ENCODE measurements around the gene SRF. TPM values are rescaled to one million over a fixed set of nuclear protein-coding genes. Genes with fewer than 3 reads are reported as not detected.

SRF gene
- total RNA-seq, 1 donor from 2014 or later, result 20.7 TPM

DNA sequence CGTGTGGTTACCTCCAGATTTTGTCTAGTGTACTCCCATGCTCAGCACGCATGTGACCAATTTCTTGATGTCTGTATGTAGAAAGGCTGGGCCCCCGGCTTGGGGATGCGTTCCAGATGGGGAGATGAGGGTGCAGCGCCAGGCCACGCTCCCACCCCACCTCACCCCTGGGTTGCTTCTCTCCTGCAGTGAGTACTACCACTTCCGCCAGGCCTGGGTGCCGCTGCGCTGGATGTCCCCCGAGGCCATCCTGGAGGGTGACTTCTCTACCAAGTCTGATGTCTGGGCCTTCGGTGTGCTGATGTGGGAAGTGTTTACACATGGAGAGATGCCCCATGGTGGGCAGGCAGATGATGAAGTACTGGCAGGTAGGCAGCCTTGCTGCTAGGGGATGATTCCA, 11.5 kb upstream of the SRF start:
- Mint-ChIP-seq H3K4me3 (ENCODE audit: unreplicated experiment) (no peak overlapping the region), H3K27ac (ENCODE audit: unreplicated experiment) (no peak overlapping the region), H3K9me3 (ENCODE audit: unreplicated experiment) (peaks cover 1% of the 10 kb centered on the region), H3K27me3 (ENCODE audit: unreplicated experiment) (peaks cover 2% of the 10 kb centered on the region), H3K4me1 (ENCODE audit: low read depth, unreplicated experiment) (no peaks in the 10 kb centered on the region), H3K36me3 (ENCODE audit: unreplicated experiment) (no peaks in the 10 kb centered on the region)
- TF ChIP-seq, protein P1, sequence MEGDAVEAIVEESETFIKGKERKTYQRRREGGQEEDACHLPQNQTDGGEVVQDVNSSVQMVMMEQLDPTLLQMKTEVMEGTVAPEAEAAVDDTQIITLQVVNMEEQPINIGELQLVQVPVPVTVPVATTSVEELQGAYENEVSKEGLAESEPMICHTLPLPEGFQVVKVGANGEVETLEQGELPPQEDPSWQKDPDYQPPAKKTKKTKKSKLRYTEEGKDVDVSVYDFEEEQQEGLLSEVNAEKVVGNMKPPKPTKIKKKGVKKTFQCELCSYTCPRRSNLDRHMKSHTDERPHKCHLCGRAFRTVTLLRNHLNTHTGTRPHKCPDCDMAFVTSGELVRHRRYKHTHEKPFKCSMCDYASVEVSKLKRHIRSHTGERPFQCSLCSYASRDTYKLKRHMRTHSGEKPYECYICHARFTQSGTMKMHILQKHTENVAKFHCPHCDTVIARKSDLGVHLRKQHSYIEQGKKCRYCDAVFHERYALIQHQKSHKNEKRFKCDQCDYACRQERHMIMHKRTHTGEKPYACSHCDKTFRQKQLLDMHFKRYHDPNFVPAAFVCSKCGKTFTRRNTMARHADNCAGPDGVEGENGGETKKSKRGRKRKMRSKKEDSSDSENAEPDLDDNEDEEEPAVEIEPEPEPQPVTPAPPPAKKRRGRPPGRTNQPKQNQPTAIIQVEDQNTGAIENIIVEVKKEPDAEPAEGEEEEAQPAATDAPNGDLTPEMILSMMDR (IDR thresholded peaks at IDR 0.05; ENCODE audit: partially characterized antibody, unreplicated experiment), result no peak
- no peak for DNase-seq

DNA sequence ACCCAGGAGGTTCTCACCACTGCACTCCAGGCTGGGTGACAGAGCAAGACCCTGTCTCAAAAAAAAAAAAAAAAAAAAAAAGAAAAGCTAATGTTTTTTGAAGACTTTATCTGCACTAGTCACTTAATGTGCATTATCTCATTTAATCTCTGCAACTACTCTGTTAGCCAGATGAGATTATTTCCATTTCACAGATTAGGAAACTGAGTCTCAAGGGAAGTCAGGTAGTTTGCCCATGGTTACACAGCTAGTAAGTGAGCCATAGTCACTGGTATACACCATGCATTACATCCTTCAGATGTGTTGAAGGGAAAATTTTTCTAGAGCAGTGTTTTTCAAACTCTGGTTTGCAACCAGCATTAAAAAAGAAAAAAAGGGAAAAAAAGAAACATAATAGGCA, 7.2 kb upstream of the SRF start:
- peaks cover 1% of the 10 kb centered on the region for H3K9me3 Mint-ChIP-seq (ENCODE audit: unreplicated experiment)
- TF ChIP-seq, protein P1 (IDR thresholded peaks at IDR 0.05; ENCODE audit: partially characterized antibody, unreplicated experiment), result no peak
- no peaks in the 10 kb centered on the region for H3K36me3 Mint-ChIP-seq (ENCODE audit: unreplicated experiment)
- H3K27me3 Mint-ChIP-seq (ENCODE audit: unreplicated experiment), result peaks cover 3% of the 10 kb centered on the region
- no peaks in the 10 kb centered on the region for H3K4me1 Mint-ChIP-seq (ENCODE audit: low read depth, unreplicated experiment)
- no peak overlapping the region for H3K27ac Mint-ChIP-seq (ENCODE audit: unreplicated experiment)
- H3K4me3 Mint-ChIP-seq (ENCODE audit: unreplicated experiment), result no peak overlapping the region
- DNase-seq, result no peak

DNA sequence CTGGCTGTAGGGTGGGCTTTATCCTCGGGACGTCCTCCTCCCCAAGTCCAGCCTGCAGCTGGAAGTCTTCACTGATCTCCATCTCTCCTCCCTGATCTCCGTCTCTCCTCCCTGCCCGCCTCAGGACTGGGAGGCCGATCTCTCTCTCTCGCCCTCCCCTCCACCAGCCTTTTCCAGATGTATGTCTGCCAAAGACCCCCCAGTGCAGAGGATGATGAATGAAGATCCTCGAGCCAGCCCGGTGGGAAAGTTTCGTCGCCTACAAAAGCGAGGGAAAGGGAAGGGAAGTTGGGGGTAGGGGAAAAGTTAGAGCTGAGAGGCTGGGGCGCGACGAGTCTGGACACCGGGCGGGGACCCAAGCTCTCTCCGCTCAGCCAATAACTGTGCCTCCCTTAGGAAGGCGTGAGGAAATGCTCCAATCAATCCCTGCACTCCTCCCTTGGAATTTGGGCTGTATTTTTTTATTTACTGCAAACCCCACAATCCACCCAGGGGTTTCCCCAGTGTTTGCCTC, 595 bp upstream of the SRF start:
- H3K27me3 Mint-ChIP-seq (ENCODE audit: unreplicated experiment), result peaks cover 17% of the 10 kb centered on the region
- no peaks in the 10 kb centered on the region for H3K36me3 Mint-ChIP-seq (ENCODE audit: unreplicated experiment)
- H3K4me3 Mint-ChIP-seq (ENCODE audit: unreplicated experiment), result peak overlapping the region; percentile 98
- H3K4me1 Mint-ChIP-seq (ENCODE audit: low read depth, unreplicated experiment), result peaks cover 26% of the 10 kb centered on the region
- peak; percentile 61 for DNase-seq
- peak overlapping the region; percentile 83 for H3K27ac Mint-ChIP-seq (ENCODE audit: unreplicated experiment)
- peaks cover 16% of the 10 kb centered on the region for H3K9me3 Mint-ChIP-seq (ENCODE audit: unreplicated experiment)
- TF ChIP-seq, protein P1 (IDR thresholded peaks at IDR 0.05; ENCODE audit: partially characterized antibody, unreplicated experiment), result no peak

DNA sequence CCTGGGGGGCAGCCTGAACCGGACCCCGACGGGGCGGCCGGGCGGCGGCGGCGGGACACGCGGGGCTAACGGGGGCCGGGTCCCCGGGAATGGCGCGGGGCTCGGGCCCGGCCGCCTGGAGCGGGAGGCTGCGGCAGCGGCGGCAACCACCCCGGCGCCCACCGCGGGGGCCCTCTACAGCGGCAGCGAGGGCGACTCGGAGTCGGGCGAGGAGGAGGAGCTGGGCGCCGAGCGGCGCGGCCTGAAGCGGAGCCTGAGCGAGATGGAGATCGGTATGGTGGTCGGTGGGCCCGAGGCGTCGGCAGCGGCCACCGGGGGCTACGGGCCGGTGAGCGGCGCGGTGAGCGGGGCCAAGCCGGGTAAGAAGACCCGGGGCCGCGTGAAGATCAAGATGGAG, 636 bp downstream of the SRF start:
- Mint-ChIP-seq H3K27ac (ENCODE audit: unreplicated experiment) (no peak overlapping the region), H3K9me3 (ENCODE audit: unreplicated experiment) (peaks cover 16% of the 10 kb centered on the region)
- TF ChIP-seq, protein P1 (IDR thresholded peaks at IDR 0.05; ENCODE audit: partially characterized antibody, unreplicated experiment), result no peak

DNA sequence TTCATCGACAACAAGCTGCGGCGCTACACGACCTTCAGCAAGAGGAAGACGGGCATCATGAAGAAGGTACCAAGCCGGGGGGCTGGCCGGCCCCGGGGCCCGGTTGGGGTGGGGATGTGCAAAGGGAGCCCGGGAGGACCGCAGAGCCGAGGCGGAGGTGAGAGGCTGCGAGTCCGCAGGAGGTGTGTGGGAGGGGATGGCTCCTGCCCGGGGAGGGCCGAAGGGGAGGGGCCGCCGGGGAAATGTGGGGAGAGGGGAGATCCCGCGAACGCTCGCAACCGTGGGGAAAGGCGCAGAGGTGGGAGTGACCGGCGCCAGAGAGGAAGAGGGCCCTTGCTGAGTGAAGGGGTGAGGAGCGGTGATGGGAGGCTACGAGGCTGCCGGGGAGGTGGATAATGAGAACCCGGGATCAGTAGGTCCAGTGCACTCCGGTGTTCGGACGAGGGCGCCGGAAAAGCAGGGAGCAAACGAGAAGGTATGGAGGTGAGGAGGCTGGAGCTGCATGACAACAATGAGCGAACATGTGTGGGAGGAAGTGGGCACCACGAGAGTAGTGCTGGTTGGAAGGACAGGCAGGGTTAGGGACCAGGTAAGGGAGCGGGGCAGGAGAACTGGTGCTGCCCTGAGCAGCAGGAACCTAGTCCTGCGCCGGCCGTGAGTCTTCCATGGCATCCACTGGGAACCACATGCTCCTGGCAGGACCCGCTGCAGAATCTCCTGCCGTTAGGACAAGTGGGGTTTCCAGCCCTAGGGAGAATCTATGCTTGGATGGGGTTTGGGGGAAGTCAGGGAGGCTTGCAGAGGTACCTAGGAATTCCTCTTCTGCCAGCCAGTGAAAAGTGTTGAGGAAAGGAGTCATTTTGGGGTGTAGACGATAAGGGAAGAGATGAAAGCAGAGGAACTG, 1.3 kb downstream of the SRF start:
- Mint-ChIP-seq H3K4me3 (ENCODE audit: unreplicated experiment) (peak overlapping the region; percentile 100), H3K36me3 (ENCODE audit: unreplicated experiment) (no peaks in the 10 kb centered on the region), H3K4me1 (ENCODE audit: low read depth, unreplicated experiment) (peaks cover 26% of the 10 kb centered on the region), H3K27me3 (ENCODE audit: unreplicated experiment) (peaks cover 17% of the 10 kb centered on the region), H3K9me3 (ENCODE audit: unreplicated experiment) (peaks cover 16% of the 10 kb centered on the region), H3K27ac (ENCODE audit: unreplicated experiment) (peak overlapping the region; percentile 77)
- TF ChIP-seq, protein P1 (IDR thresholded peaks at IDR 0.05; ENCODE audit: partially characterized antibody, unreplicated experiment), result no peak
- DNase-seq, result peak; percentile 67

More for the DNA sequence above, 636 bp downstream of the SRF start:
- H3K36me3 Mint-ChIP-seq (ENCODE audit: unreplicated experiment), result no peaks in the 10 kb centered on the region
- peaks cover 17% of the 10 kb centered on the region for H3K27me3 Mint-ChIP-seq (ENCODE audit: unreplicated experiment)
- H3K4me3 Mint-ChIP-seq (ENCODE audit: unreplicated experiment), result peak overlapping the region; percentile 100
- peaks cover 26% of the 10 kb centered on the region for H3K4me1 Mint-ChIP-seq (ENCODE audit: low read depth, unreplicated experiment)
- DNase-seq, result peak; percentile 68

Measured in glutamatergic neuron (in vitro differentiated cells).